ENCODE results near the gene FHOD3. TPM values are rescaled to one million over a fixed set of nuclear protein-coding genes. Genes with fewer than 3 reads are reported as not detected.

The FHOD3 gene
- total and polyA plus RNA-seq, 2 experiments from 2014 or later = 2.7 to 8.7 TPM

- no peak for TF ChIP-seq ZNF462 (CRISPR knock-in tag; IDR thresholded peaks at IDR 0.05)
These were observed 170.6 kb downstream of the FHOD3 start (continued) for GRCh38 chr18:36468161-36468560.

- no peaks in the 10 kb centered on the region for H3K79me2 ChIP-seq (replicated peaks; ENCODE audit: insufficient read depth)
- H3K9me2 ChIP-seq (ENCODE audit: insufficient read depth) = peaks cover 13% of the 10 kb centered on the region
- H3K36me3 Mint-ChIP-seq (ENCODE audit: low read depth) = no peaks in the 10 kb centered on the region
- H3F3A ChIP-seq (replicated peaks; ENCODE audit: low read depth) = no peaks in the 10 kb centered on the region
- H2AFZ ChIP-seq = no peak overlapping the region
- H3K4me1 ChIP-seq (ENCODE audit: insufficient read depth) = peaks cover 19% of the 10 kb centered on the region
- H3K27ac ChIP-seq (ENCODE audit: low read depth) = no peak overlapping the region; the same call in 1 of the 2 replicates
- H4K20me1 ChIP-seq (replicated peaks; ENCODE audit: insufficient read depth) = no peaks in the 10 kb centered on the region
- H3K27me3 ChIP-seq (ENCODE audit: insufficient read depth) = no peaks in the 10 kb centered on the region
- no peaks in the 10 kb centered on the region for H3K36me3 ChIP-seq (ENCODE audit: insufficient read depth)
- no peak overlapping the region for H3K4me3 ChIP-seq
- no peaks in the 10 kb centered on the region for H3K9me3 Mint-ChIP-seq
- peaks cover 9% of the 10 kb centered on the region for H3K27me3 Mint-ChIP-seq (ENCODE audit: insufficient read depth, low read depth, poor library complexity)
- H3K4me3 Mint-ChIP-seq = no peak overlapping the region
- no peak for ATAC-seq
- no peak for DNase-seq (ENCODE audit: low spot score)
- H3K4me2 ChIP-seq = no peak overlapping the region
- H3K4me1 Mint-ChIP-seq = peaks cover 41% of the 10 kb centered on the region
- H3K27ac Mint-ChIP-seq = no peak overlapping the region
- TF ChIP-seq REST (IDR thresholded peaks at IDR 0.05; ENCODE audit: unreplicated experiment) = no peak
- TF ChIP-seq CREB1 (CRISPR knock-in tag; IDR thresholded peaks at IDR 0.05; ENCODE audit: low read depth) = no peak
- no peak for TF ChIP-seq EZH2 (IDR thresholded peaks at IDR 0.05; ENCODE audit: low read depth, unreplicated experiment)
- TF ChIP-seq STAT1 (IDR thresholded peaks at IDR 0.05; ENCODE audit: unreplicated experiment) = no peak
- TF ChIP-seq POLR2AphosphoS5 (IDR thresholded peaks at IDR 0.05; ENCODE audit: low read depth) = no peak
- no peak for TF ChIP-seq CTCF (conservative IDR thresholded peaks at IDR 0.05; ENCODE audit: low read depth in 2 of 2)
- no peak for TF ChIP-seq ZNF331 (CRISPR knock-in tag; IDR thresholded peaks at IDR 0.05; ENCODE audit: low read depth)
- TF ChIP-seq ETS1 (IDR thresholded peaks at IDR 0.05) = no peak
- TF ChIP-seq NANOG (IDR thresholded peaks at IDR 0.05; ENCODE audit: borderline replicate concordance) = no peak
- no peak for TF ChIP-seq ZNF114 (CRISPR knock-in tag; IDR thresholded peaks at IDR 0.05)
These were observed 171.9 kb downstream of the FHOD3 start for GRCh38 chr18:36469461-36469860.
